ENCODE results near the gene RFXANK.
"Not testable (repeated sequence)": the region's sequence is repeated elsewhere in the genome, so short reads cannot be mapped to it uniquely, and the experiment has no call there.

RFXANK gene

GRCh38 chr19:19192078-19192882 lies at the start of gene RFXANK, which contains the start of gene BORCS8:
Gene RFXANK (plus strand): TSS chr19:19192258. CDS start chr19:19193947, 1,689 bp downstream.
Gene BORCS8 (minus strand): TSS chr19:19192152. CDS start chr19:19192117, 35 bp downstream.
- peak; percentile 85 for DNase-seq (ENCODE audit: low read depth, low spot score)
- peak within 1 kb of the TSS; percentile 94 for H3K27ac ChIP-seq

GRCh38 chr19:19142347-19142746 lies 49.7 kb upstream of the RFXANK start:
- no peak for DNase-seq (ENCODE audit: low read depth, low spot score)
- H3K27ac ChIP-seq, result no peak overlapping the region

DNA sequence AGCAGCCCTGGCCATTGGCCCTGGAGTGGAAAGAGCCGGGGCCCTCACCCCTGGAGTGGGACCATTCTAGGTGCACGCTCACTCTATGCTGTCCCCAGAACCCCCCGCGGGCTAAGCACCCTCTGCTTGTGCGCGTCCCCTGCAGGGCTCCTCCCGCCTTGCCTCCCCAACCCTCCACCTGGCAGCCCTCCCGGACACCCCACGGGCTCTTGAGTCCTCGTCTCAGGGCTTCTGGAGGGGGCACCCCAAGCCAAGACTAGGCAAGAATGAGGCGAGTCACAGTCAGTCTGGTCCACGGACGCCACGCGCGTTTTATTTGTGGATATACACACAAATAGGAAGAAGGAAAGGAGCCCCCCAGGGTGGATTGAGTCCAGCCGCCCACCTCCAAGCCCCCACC lies 46.8 kb upstream of the RFXANK start:
- H3K27ac ChIP-seq, result no peak overlapping the region
- DNase-seq (ENCODE audit: low read depth, low spot score), result no peak

GRCh38 chr19:19145684-19146608 lies 46.1 kb upstream of the RFXANK start:
- DNase-seq (ENCODE audit: low read depth, low spot score), result no peak
- H3K27ac ChIP-seq, result no peak overlapping the region

GRCh38 chr19:19146865-19147264 lies 45.2 kb upstream of the RFXANK start:
- no peak overlapping the region for H3K27ac ChIP-seq
- no peak for DNase-seq (ENCODE audit: low read depth, low spot score)

GRCh38 chr19:19147344-19147743 lies 44.7 kb upstream of the RFXANK start:
- DNase-seq (ENCODE audit: low read depth, low spot score), result no peak

GRCh38 chr19:19148504-19148903 lies 43.6 kb upstream of the RFXANK start:
- not testable (repeated sequence) for DNase-seq (ENCODE audit: low read depth, low spot score); H3K27ac ChIP-seq

More at GRCh38 chr19:19147344-19147743, 44.7 kb upstream of the RFXANK start:
- no peak overlapping the region for H3K27ac ChIP-seq

DNA sequence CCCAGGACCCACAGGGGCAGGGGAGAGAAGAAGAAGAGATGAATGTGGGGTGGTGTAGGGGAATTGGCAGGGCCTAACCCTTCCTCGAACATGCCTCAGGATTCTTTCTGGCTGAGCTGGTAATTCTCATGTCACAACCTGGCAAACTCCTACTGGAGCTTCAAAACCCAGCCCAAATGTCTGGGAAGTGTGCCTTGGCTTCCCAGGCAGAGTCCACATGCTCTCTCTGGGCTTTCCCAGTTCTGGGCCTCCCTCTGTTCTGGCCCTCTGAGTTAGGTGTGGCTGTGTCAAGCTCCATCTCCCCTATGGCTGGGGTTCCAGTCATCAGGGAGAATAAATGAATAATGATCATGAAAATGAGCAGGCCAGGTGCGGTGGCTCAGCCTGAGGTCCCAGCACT lies 42.6 kb upstream of the RFXANK start:
- no peak overlapping the region for H3K27ac ChIP-seq
- DNase-seq (ENCODE audit: low read depth, low spot score), result no peak

- DNase-seq (ENCODE audit: low read depth, low spot score), result no peak
- H3K27ac ChIP-seq, result no peak overlapping the region
These were observed 40.6 kb upstream of the RFXANK start for GRCh38 chr19:19151418-19151817.

DNA sequence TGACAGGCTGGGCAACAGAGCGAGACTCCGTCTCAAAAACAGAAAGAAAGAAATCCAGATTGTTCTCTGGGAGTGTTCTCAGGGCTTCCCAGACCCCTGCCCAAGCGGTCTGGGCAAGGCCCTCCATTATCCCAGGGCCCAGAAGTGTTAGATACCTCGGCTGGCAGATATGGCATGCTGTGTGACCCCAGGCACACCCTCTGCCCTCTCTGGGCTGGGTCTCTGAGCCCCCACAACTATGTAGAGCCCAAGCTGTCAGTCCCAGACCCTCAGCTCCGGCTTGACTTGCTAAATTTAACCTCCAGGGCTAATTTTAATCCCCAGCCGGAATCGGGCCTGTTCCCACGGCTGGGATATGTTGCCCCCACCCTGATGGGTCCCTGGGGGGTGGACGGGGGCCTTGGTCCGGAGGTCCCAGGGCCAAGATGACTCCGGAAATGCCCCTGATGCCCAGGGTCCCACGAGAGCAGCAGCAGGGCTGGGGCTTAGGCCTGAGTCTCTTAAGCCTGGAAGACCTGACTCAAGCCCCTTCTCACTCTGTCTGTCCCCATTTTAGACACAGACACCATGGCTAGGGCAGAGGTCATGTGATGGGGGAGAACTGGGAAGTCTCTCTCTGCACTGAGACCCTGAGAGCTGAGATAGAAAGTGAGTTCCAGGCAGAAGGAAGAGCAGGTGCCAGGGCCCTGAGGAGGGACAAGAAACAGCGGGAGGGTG lies 39.2 kb upstream of the RFXANK start:
- no peak overlapping the region for H3K27ac ChIP-seq
- no peak for DNase-seq (ENCODE audit: low read depth, low spot score)

DNA sequence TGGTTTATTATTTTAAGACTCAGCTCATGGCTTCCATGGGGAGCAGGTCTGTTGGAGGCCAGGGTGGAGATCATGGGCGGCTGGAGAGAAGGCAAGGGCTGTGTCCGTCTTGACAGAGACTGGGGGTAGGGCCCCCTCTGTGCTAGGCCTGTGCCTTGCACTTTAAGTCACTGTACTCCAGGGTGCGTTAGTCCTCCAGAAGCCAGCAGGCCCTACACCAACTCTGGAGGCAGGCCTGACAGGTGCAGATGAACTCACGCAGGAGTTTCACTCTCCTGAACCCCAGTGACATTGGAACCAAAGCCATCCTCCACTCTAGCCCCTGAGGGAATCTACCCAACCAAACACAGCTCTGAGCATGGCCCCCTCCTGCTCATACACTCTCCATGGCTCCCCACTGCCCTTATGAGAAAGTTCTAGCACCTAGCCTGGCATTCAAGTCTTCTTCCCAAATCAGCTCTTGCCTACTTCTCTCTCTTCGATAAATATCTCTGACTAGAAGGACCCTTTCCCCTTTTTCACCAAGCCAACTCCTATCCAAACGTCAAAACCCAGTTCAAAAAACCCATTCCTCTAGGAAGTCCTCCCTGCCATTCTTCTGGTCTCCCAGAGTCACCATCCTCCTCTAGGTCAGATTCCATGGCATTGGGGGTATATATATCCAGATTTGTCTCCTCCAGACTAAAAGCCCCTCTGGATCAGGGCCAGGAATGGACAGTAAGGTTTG lies 37.1 kb upstream of the RFXANK start:
- no peak overlapping the region for H3K27ac ChIP-seq
- DNase-seq (ENCODE audit: low read depth, low spot score), result no peak

- no peak for DNase-seq (ENCODE audit: low read depth, low spot score)
- no peak overlapping the region for H3K27ac ChIP-seq
These were observed 36.4 kb upstream of the RFXANK start for GRCh38 chr19:19155495-19156219.

DNA sequence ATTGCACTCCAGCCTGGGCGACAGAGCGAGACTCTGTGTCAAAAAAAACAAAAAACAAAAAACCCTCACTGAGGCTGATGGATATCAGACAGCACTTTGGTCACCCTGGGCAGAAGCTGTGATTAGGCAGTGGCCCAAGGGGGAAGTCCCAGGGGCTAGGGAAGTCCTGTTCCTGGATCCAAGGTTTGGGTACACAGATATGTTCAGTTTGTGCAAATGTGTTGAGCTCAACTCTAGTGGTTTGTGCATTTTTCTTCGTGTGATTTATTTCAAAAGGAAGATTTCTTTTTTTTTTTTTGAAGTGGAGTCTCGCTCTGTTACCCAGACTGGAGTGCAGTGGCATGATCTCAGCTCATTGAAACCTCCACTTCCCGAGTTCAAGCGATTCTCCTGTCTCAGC lies 34.2 kb upstream of the RFXANK start:
- no peak for DNase-seq (ENCODE audit: low read depth, low spot score)
- no peak overlapping the region for H3K27ac ChIP-seq

DNA sequence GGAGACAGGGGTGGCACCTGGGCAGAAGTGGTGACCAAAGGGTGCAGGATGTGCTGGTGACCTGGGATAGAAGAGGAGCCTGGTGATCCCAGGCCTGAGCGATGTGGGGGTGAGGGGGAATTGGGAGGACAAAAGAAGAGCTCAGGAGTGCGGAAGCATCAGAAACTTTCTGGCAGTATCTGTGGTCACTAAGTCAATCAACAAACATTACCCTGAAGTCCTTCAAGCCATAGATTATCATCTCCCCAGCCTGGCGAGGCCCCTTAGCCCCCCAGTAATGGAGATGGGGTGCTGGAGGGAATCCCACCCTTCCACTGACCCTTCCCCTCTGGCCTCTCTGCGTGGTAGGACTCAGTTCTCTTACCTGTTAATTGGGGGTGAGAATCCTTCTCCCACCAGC lies 32.5 kb upstream of the RFXANK start:
- H3K27ac ChIP-seq, result no peak overlapping the region
- no peak for DNase-seq (ENCODE audit: low read depth, low spot score)

- no peak for DNase-seq (ENCODE audit: low read depth, low spot score)
- no peak overlapping the region for H3K27ac ChIP-seq
These were observed 31.5 kb upstream of the RFXANK start for GRCh38 chr19:19160461-19161035.

DNA sequence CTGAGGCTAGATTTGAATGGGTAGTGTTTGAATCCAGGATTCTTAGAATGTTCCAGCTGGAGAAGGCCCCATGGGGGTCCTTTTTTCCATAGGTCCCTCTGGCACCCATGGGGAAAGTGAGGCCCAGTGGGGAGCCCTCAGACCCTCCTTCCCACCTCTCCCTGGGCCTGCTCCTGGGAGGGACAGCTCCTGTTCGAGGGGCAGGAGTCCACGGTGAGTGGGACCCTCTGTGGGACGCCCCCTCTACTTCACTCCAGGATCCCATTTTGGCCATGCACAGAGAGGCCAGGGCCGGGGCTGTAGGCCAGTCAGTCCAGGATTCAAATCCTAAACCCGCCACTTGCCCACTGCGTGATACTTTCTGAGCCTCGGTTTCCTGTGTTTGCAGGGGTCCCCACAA lies 29.6 kb upstream of the RFXANK start:
- no peak for DNase-seq (ENCODE audit: low read depth, low spot score)
- no peak overlapping the region for H3K27ac ChIP-seq

DNA sequence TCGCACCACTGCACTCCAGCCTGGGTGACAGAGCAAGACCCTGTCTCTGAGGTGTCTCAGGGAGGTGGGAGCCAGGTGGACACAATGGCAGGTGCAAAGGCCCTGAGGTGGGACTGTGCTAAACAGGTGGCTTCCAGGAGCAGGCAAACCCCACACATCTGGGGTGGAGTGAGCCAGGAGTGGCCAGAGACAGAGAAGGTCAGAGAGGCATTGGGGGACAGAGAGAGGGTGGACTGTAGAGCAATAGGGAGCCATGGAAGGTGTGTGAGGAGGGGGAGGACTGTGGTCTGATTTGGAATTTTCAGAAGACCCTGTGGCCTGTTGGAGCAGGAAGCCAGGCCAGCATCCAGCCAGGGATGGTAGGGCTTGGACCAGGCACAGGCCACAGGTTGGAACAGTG lies 26.7 kb upstream of the RFXANK start:
- H3K27ac ChIP-seq, result no peak overlapping the region
- no peak for DNase-seq (ENCODE audit: low read depth, low spot score)

DNA sequence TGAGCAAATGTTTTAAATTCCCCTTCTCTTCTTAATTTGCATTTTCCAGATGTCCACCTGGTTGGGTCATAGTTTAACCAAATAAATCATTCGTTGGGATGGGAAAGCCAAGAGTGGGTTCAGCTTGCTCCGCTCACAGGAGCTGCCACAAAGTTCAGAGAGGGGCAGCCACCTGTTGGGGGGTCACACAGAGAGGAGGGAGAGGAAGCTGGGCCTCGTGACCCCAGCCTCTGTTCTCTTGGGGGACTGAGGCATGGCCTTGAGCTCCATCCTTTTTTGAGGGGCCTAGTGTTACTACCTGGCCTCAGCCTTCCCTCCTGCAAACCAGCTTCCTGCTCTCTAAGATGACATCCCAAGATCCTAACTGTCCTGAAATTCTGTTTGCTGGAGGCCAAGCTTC lies 24.4 kb upstream of the RFXANK start:
- H3K27ac ChIP-seq, result no peak overlapping the region
- no peak for DNase-seq (ENCODE audit: low read depth, low spot score)

Data from epithelial cell of prostate (primary cell).